ENCODE data around the gene ACVRL1. TPM values are rescaled to one million over a fixed set of nuclear protein-coding genes. Genes with fewer than 3 reads are reported as not detected.

ACVRL1 gene
- total RNA-seq, 1 donor from 2014 or later: 36.9 TPM

GRCh38 chr12:51915951-51916350, 8.6 kb downstream of the ACVRL1 start:
- intact Hi-C loops (cut with micrococcal nuclease): no loop called here
- TF ChIP-seq CTCF (IDR thresholded peaks at IDR 0.05; ENCODE audit: borderline replicate concordance): no peak
- Histone ChIP-seq H3K27me3 (ENCODE audit: low read depth) (no peaks in the 10 kb centered on the region), H3K4me1 (peaks cover 66% of the 10 kb centered on the region), H3K9me3 (replicated peaks) (no peaks in the 10 kb centered on the region), H3K27ac (replicated peaks) (no peak overlapping the region), H3K36me3 (peaks cover 47% of the 10 kb centered on the region), H3K4me3 (no peak overlapping the region)
- no peak for DNase-seq

- H3K4me3 ChIP-seq: no peak overlapping the region
- H3K9me3 ChIP-seq (replicated peaks): no peaks in the 10 kb centered on the region
- intact Hi-C loops (cut with micrococcal nuclease): no loop called here
- peak overlapping the region; percentile 30 for H3K27ac ChIP-seq (replicated peaks)
- H3K36me3 ChIP-seq: peaks cover 47% of the 10 kb centered on the region
- H3K4me1 ChIP-seq: peaks cover 60% of the 10 kb centered on the region
- no peak for DNase-seq
- no peaks in the 10 kb centered on the region for H3K27me3 ChIP-seq (ENCODE audit: low read depth)
- TF ChIP-seq CTCF (IDR thresholded peaks at IDR 0.05; ENCODE audit: borderline replicate concordance): no peak
Observed at GRCh38 chr12:51917041-51917590, 9.8 kb downstream of the ACVRL1 start.

GRCh38 chr12:51917746-51918453, 10.6 kb downstream of the ACVRL1 start:
- H3K27me3 ChIP-seq (ENCODE audit: low read depth): no peaks in the 10 kb centered on the region
- peaks cover 45% of the 10 kb centered on the region for H3K36me3 ChIP-seq
- no peaks in the 10 kb centered on the region for H3K9me3 ChIP-seq (replicated peaks)
- no peak for TF ChIP-seq CTCF (IDR thresholded peaks at IDR 0.05; ENCODE audit: borderline replicate concordance)
- intact Hi-C loops (cut with micrococcal nuclease): no loop called here
- DNase-seq: no peak
- H3K4me1 ChIP-seq: peaks cover 60% of the 10 kb centered on the region
- peak overlapping the region; percentile 30 for H3K27ac ChIP-seq (replicated peaks)
- H3K4me3 ChIP-seq: no peak overlapping the region

- DNase-seq: no peak
- H3K27ac ChIP-seq (replicated peaks): no peak overlapping the region
- no peak overlapping the region for H3K4me3 ChIP-seq
- intact Hi-C loops (cut with micrococcal nuclease): no loop called here
- H3K36me3 ChIP-seq: peaks cover 42% of the 10 kb centered on the region
- H3K9me3 ChIP-seq (replicated peaks): no peaks in the 10 kb centered on the region
- H3K4me1 ChIP-seq: peaks cover 62% of the 10 kb centered on the region
- TF ChIP-seq CTCF (IDR thresholded peaks at IDR 0.05; ENCODE audit: borderline replicate concordance): no peak
- no peaks in the 10 kb centered on the region for H3K27me3 ChIP-seq (ENCODE audit: low read depth)
Observed at GRCh38 chr12:51920046-51920445, 12.7 kb downstream of the ACVRL1 start.

- Histone ChIP-seq H3K9me3 (replicated peaks) (no peaks in the 10 kb centered on the region), H3K27me3 (ENCODE audit: low read depth) (no peaks in the 10 kb centered on the region), H3K4me1 (peaks cover 70% of the 10 kb centered on the region), H3K4me3 (no peak overlapping the region), H3K27ac (replicated peaks) (peak overlapping the region; percentile 82), H3K36me3 (peaks cover 31% of the 10 kb centered on the region)
- no peak for TF ChIP-seq CTCF (IDR thresholded peaks at IDR 0.05; ENCODE audit: borderline replicate concordance)
- no peak for DNase-seq
- intact Hi-C loops (cut with micrococcal nuclease): no loop called here
Observed at GRCh38 chr12:51921017-51921725, 13.9 kb downstream of the ACVRL1 start.

Measured in left ventricle myocardium inferior (tissue), 1 donor.